Omental fat pad (tissue), 4 donors: ENCODE measurements around the gene PRR23A. TPM values are rescaled to one million over a fixed set of nuclear protein-coding genes. Genes with fewer than 3 reads are reported as not detected.

Experiments used
- ATAC-seq: fragments of 150-250 bp; one replicate; pipeline ENCODE4 v1.9.1; 2016; ENCODE audit warnings: mild to moderate bottlenecking, moderate library complexity; ENCODE audit not compliant: low FRiP score
- DNase-seq: peaks from one replicate; pipeline ENCODE4 v3.0.0-alpha.2; 2019; ENCODE audit warnings: low spot score
- CTCF ChIP-seq, 3 donors: fragments of 450-650 bp; IDR thresholded peaks; one replicate each; pipeline ENCODE4 v1.5.1; 2016 to 2017; ENCODE audit warnings: antibody characterized with exemption in 3 of 3, mild to moderate bottlenecking in 3 of 3, moderate library complexity in 2 of 3
- total RNA-seq, 4 donors: library from RNA; depleted of rRNA; stranded (reverse); fragments of >200 nt; gene quantifications; one replicate each; pipeline ENCODE4 v1.1.0, GENCODE V29; 2016

PRR23A gene
- total RNA-seq, 4 donors from 2014 or later, result not detected

GRCh38 chr3:138987181-138987580 is 18.9 kb downstream of the PRR23A start:
- TF ChIP-seq CTCF (IDR thresholded peaks at IDR 0.05), result no peak
- DNase-seq (no peak), ATAC-seq (no peak)

- DNase-seq (no peak), ATAC-seq (no peak)
- TF ChIP-seq CTCF (IDR thresholded peaks at IDR 0.05), result no peak
These were observed 20.1 kb downstream of the PRR23A start for GRCh38 chr3:138985932-138986331.

GRCh38 chr3:138984816-138985215 is 21.3 kb downstream of the PRR23A start:
- no peak for TF ChIP-seq CTCF (IDR thresholded peaks at IDR 0.05)
- no peak for DNase-seq
- ATAC-seq, result no peak

- ATAC-seq (no peak), DNase-seq (no peak)
- TF ChIP-seq CTCF (IDR thresholded peaks at IDR 0.05), result no peak
These were observed 30.0 kb downstream of the PRR23A start for GRCh38 chr3:138976047-138976446.

- no peak for DNase-seq
- no peak for ATAC-seq
- no peak for TF ChIP-seq CTCF (IDR thresholded peaks at IDR 0.05)
These were observed 30.7 kb downstream of the PRR23A start for GRCh38 chr3:138975351-138975750.

GRCh38 chr3:138974462-138974861 is 31.6 kb downstream of the PRR23A start:
- no peak for TF ChIP-seq CTCF (IDR thresholded peaks at IDR 0.05)
- no peak for DNase-seq
- no peak for ATAC-seq

GRCh38 chr3:138972941-138973340 is 33.1 kb downstream of the PRR23A start:
- no peak for DNase-seq
- no peak for ATAC-seq
- TF ChIP-seq CTCF (IDR thresholded peaks at IDR 0.05), result no peak
